OCI-LY1 (cell line): Measurements from ENCODE around the gene SLC24A3.

Experiments
- H2AFZ ChIP-seq: fragments of 200-600 bp; sonication (generic), shearing (Covaris generic); 2 replicates; pipeline ENCODE4 v1.6.0; 2014; ENCODE audit warnings: antibody characterized with exemption, mild to moderate bottlenecking, low read length
- H3F3A ChIP-seq: fragments of 200-600 bp; sonication (generic), shearing (Covaris generic); 2 replicates; pipeline ENCODE4 v1.6.0; 2014; ENCODE audit warnings: mild to moderate bottlenecking, antibody characterized with exemption, low read length, moderate library complexity; ENCODE audit not compliant: insufficient read depth
- H3K27ac ChIP-seq: fragments of 200-600 bp; sonication (generic); 2 replicates; pipeline ENCODE4 v1.5.1; 2014; ENCODE audit warnings: low read length, mixed run types, mild to moderate bottlenecking, low read depth; ENCODE audit not compliant: poor library complexity, severe bottlenecking
- H3K27me3 ChIP-seq: fragments of 200-600 bp; sonication (generic); 2 replicates; pipeline ENCODE4 v1.6.0; 2014; ENCODE audit warnings: antibody characterized with exemption, mild to moderate bottlenecking, low read length, moderate library complexity; ENCODE audit not compliant: insufficient read depth
- H3K36me3 ChIP-seq: fragments of 200-600 bp; sonication (generic); 2 replicates; pipeline ENCODE4 v1.6.1; 2014; ENCODE audit warnings: mild to moderate bottlenecking, antibody characterized with exemption, low read length, moderate library complexity, mixed read lengths; ENCODE audit not compliant: insufficient read depth
- H3K4me1 ChIP-seq: fragments of 200-600 bp; sonication (generic); 2 replicates; pipeline ENCODE4 v1.5.1; 2014; ENCODE audit warnings: mild to moderate bottlenecking, low read length, moderate library complexity; ENCODE audit not compliant: insufficient read depth, severe bottlenecking
- H3K4me2 ChIP-seq: fragments of 200-600 bp; sonication (generic), shearing (Covaris generic); 2 replicates; pipeline ENCODE4 v1.6.1; 2014; ENCODE audit warnings: low read length
- H3K4me3 ChIP-seq: fragments of 200-600 bp; sonication (generic); 2 replicates; pipeline ENCODE4 v1.5.1; 2014; ENCODE audit warnings: low read length, low read depth, mild to moderate bottlenecking, mixed read lengths; ENCODE audit not compliant: poor library complexity, severe bottlenecking
- H3K79me2 ChIP-seq: fragments of 200-600 bp; shearing (Covaris generic); 2 replicates; pipeline ENCODE4 v1.6.1; 2016; ENCODE audit warnings: mixed run types, low read length, mixed read lengths; ENCODE audit not compliant: insufficient read depth
- H3K9ac ChIP-seq: fragments of 200-600 bp; sonication (generic), shearing (Covaris generic); 2 replicates; pipeline ENCODE4 v1.6.1; 2014; ENCODE audit warnings: mild to moderate bottlenecking, low read length, mixed read lengths
- H3K9me2 ChIP-seq: fragments of 200-600 bp; sonication (generic), shearing (Covaris generic); 2 replicates; pipeline ENCODE4 v1.6.1; 2014; ENCODE audit warnings: low read depth, mild to moderate bottlenecking, low read length, mixed read lengths
- H3K9me3 ChIP-seq: fragments of 200-600 bp; shearing (Covaris generic); 2 replicates; pipeline ENCODE4 v1.6.1; 2014; ENCODE audit warnings: low read length, mixed read lengths
- H4K20me1 ChIP-seq: fragments of 200-600 bp; sonication (generic), shearing (Covaris generic); 2 replicates; pipeline ENCODE4 v1.6.0; 2016; ENCODE audit warnings: mild to moderate bottlenecking, low read length; ENCODE audit not compliant: insufficient read depth
- CTCF ChIP-seq: fragments of 200-600 bp; sonication (generic), shearing (Covaris generic); IDR thresholded peaks from 2 replicates; pipeline ENCODE4 v1.5.1; 2017; ENCODE audit warnings: mild to moderate bottlenecking, antibody characterized with exemption, low read length, moderate library complexity, mixed read lengths
- EZH2 ChIP-seq: fragments of 200-600 bp; sonication (generic), shearing (Covaris generic); IDR thresholded peaks from 2 replicates; pipeline ENCODE4 v1.8.0; 2017; ENCODE audit warnings: borderline replicate concordance, mixed run types, mild to moderate bottlenecking, antibody characterized with exemption, low read length, moderate library complexity, mixed read lengths

SLC24A3 gene

GRCh38 chr20:19743640-19743995 is 531.2 kb downstream of the SLC24A3 start:
- no peaks in the 10 kb centered on the region for H3K79me2 ChIP-seq
- no peak overlapping the region for H2AFZ ChIP-seq
- H3K9me3 ChIP-seq: no peaks in the 10 kb centered on the region
- H3K27ac ChIP-seq: no peak overlapping the region
- H3K4me3 ChIP-seq: no peak overlapping the region
- no peaks in the 10 kb centered on the region for H3K9me2 ChIP-seq
- no peaks in the 10 kb centered on the region for H3K4me1 ChIP-seq
- no peak overlapping the region for H3K9ac ChIP-seq
- H4K20me1 ChIP-seq: no peaks in the 10 kb centered on the region
- no peaks in the 10 kb centered on the region for H3F3A ChIP-seq
- no peak for TF ChIP-seq CTCF
- TF ChIP-seq EZH2: no peak
- H3K36me3 ChIP-seq: no peaks in the 10 kb centered on the region
- H3K4me2 ChIP-seq: no peak overlapping the region
- no peaks in the 10 kb centered on the region; the same call in 1 of the 2 replicates for H3K27me3 ChIP-seq

DNA sequence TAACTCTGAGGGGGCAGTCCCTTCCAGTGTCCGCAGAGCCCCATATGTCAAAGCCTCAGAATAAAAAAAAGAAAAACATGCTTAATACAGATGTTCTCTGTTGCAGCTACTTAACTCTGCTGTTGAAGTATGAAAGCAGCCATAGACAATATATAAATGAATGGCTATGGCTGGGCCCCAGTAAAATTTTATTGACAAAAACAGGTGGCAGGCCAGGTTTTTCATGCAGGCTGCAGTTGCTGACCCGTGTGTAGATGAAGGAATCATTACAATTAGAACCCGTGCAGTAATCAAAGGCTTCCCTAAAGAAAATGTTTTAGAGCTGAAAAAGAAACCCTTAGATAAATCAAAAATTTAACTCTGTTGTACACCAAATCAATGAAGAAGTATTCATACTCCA is 532.7 kb downstream of the SLC24A3 start:
- no peak for TF ChIP-seq CTCF
- TF ChIP-seq EZH2: no peak
- H2AFZ ChIP-seq: no peak overlapping the region
- H3K27ac ChIP-seq: no peak overlapping the region

DNA sequence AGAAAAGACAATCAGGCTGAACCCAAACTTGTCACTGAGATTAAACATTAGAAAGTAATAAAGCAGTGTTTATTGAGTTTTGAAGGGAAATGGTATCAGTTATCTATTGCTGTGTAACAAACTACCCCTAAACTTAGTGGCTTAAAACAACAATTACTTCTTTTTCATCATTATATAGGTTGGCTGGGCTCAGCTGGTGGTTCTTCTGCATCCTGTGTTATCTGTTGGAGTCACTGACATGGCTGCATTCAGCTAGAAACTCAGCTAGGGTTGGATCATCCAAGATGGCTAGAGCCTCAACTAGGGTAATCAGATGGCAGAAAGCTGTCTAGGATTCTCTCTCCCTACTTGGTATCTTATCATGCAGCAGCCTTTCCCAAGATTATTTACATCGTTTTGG is 533.1 kb downstream of the SLC24A3 start:
- H3K4me3 ChIP-seq: no peak overlapping the region
- H3K79me2 ChIP-seq: no peaks in the 10 kb centered on the region
- H3K9ac ChIP-seq: no peak overlapping the region
- H3K4me1 ChIP-seq: no peaks in the 10 kb centered on the region
- H4K20me1 ChIP-seq: no peaks in the 10 kb centered on the region
- H3K9me2 ChIP-seq: no peaks in the 10 kb centered on the region
- H3K27ac ChIP-seq: no peak overlapping the region
- H3K36me3 ChIP-seq: no peaks in the 10 kb centered on the region
- no peaks in the 10 kb centered on the region; the same call in 1 of the 2 replicates for H3F3A ChIP-seq
- TF ChIP-seq CTCF (no peak), EZH2 (no peak)
- no peak overlapping the region for H2AFZ ChIP-seq
- no peaks in the 10 kb centered on the region for H3K9me3 ChIP-seq
- no peak overlapping the region for H3K4me2 ChIP-seq
- no peaks in the 10 kb centered on the region; the same call in 1 of the 2 replicates for H3K27me3 ChIP-seq

More for the DNA sequence above, 532.7 kb downstream of the SLC24A3 start:
- Histone ChIP-seq H3K4me2 (no peak overlapping the region), H3K4me3 (no peak overlapping the region), H3K36me3 (no peaks in the 10 kb centered on the region), H3K9me3 (no peaks in the 10 kb centered on the region), H4K20me1 (no peaks in the 10 kb centered on the region), H3K4me1 (no peaks in the 10 kb centered on the region), H3K9me2 (no peaks in the 10 kb centered on the region), H3K27me3 (no peaks in the 10 kb centered on the region; the same call in 1 of the 2 replicates), H3K9ac (no peak overlapping the region), H3K79me2 (no peaks in the 10 kb centered on the region), H3F3A (no peaks in the 10 kb centered on the region; the same call in 1 of the 2 replicates)
